Measurements from ENCODE around the gene ACOX1.

ACOX1 gene

GRCh38 chr17:76008630-76009425 lies 29.9 kb upstream of the ACOX1 start:
- TF ChIP-seq, protein P1, sequence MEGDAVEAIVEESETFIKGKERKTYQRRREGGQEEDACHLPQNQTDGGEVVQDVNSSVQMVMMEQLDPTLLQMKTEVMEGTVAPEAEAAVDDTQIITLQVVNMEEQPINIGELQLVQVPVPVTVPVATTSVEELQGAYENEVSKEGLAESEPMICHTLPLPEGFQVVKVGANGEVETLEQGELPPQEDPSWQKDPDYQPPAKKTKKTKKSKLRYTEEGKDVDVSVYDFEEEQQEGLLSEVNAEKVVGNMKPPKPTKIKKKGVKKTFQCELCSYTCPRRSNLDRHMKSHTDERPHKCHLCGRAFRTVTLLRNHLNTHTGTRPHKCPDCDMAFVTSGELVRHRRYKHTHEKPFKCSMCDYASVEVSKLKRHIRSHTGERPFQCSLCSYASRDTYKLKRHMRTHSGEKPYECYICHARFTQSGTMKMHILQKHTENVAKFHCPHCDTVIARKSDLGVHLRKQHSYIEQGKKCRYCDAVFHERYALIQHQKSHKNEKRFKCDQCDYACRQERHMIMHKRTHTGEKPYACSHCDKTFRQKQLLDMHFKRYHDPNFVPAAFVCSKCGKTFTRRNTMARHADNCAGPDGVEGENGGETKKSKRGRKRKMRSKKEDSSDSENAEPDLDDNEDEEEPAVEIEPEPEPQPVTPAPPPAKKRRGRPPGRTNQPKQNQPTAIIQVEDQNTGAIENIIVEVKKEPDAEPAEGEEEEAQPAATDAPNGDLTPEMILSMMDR (conservative IDR thresholded peaks at IDR 0.05; ENCODE audit: control insufficient read depth, insufficient read depth, low read depth, low read length) = no peak
- no peak overlapping the region for H3K4me3 ChIP-seq (ENCODE audit: control insufficient read depth, low read depth, low read length)

DNA sequence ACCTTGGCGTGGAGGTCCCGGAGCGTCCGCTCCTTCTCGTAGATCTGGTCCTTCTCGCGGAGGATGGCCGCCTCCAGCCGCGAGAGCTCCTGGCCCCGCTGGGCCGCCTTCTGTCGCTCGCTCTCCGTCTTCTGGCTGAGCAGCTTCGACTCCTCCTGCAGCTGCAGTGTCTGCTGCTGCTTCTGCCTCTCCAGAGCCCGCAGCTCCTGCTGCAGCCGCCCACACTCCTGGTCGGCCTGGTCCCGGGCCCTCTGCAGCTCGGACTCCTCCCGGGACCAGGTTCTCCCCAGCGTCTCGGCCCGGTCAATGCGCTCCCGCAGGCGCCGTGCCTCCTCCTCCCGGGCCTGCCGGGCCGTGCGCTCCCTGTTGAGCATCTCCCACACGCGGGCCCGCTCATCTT lies 29.2 kb upstream of the ACOX1 start:
- TF ChIP-seq, protein P1 (conservative IDR thresholded peaks at IDR 0.05; ENCODE audit: control insufficient read depth, insufficient read depth, low read depth, low read length) = no peak
- DNase-seq (ENCODE audit: low read depth) = no peak
- H3K4me3 ChIP-seq (ENCODE audit: control insufficient read depth, low read depth, low read length) = no peak overlapping the region

More at GRCh38 chr17:76008630-76009425, 29.9 kb upstream of the ACOX1 start:
- DNase-seq (ENCODE audit: low read depth) = no peak

DNA sequence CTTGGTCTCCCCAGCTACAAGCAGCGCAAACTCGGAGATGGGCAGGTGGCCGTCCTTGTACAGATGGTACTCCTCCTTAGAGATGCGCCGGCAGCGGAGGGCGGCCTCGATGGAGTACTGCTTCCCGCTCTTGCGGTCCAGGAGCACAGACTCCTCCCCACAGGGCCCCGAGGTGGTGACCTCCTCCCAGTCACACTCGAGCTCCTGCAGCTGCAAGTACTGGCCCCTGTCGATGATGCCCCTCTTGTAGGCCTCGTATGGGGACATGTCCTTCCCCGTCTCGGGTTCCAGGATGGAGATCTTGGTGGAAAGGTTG lies 28.8 kb upstream of the ACOX1 start:
- no peak for DNase-seq (ENCODE audit: low read depth)
- TF ChIP-seq, protein P1 (conservative IDR thresholded peaks at IDR 0.05; ENCODE audit: control insufficient read depth, insufficient read depth, low read depth, low read length) = no peak
- no peak overlapping the region for H3K4me3 ChIP-seq (ENCODE audit: control insufficient read depth, low read depth, low read length)

- no peak for DNase-seq (ENCODE audit: low read depth)
- TF ChIP-seq, protein P1 (conservative IDR thresholded peaks at IDR 0.05; ENCODE audit: control insufficient read depth, insufficient read depth, low read depth, low read length) = no peak
- H3K4me3 ChIP-seq (ENCODE audit: control insufficient read depth, low read depth, low read length) = no peak overlapping the region
Observed at GRCh38 chr17:76007131-76007849, 28.3 kb upstream of the ACOX1 start.

DNA sequence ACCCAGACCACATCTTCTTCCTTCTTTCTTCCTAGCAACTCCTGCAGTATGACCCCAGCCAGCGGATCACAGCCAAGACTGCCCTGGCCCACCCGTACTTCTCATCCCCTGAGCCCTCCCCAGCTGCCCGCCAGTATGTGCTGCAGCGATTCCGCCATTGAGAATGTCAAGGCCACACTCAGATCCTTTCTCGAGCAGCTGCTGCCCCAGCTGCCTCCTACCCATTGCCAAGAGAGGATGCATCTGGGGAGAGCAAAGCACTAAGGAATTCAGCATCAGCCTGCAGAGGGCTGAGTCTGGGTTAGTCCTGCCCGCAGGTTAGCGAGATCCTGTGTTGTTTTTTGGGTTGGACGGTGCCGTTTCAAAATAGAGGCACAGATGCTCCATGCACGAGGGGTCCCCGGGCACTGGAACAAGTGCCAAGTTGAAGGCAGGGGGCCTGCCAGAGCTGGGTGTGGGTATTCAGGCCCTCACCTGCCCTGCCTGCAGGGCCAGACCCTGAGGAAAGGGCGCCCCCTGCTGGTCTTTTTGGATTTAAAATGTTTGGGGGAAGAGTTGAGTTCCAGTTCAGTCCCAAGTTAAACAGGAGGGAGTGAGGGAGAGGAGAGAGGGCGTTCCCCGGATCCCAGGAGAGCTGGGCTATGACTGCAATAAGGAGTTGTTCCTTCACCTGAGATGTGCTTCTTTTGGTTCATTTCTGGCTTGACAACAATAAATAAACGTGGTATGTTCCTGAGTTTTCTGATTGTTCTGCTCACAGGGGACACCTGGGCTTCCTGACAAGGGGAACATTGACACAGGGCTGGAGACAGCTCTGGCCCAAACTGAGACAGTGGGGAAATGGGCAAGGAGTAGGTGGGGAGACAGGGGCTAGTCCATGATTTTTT lies 26.5 kb upstream of the ACOX1 start:
- no peak overlapping the region for H3K4me3 ChIP-seq (ENCODE audit: control insufficient read depth, low read depth, low read length)
- TF ChIP-seq, protein P1 (conservative IDR thresholded peaks at IDR 0.05; ENCODE audit: control insufficient read depth, insufficient read depth, low read depth, low read length) = peak; percentile 64
- peak; percentile 82 for DNase-seq (ENCODE audit: low read depth)

GRCh38 chr17:76004750-76005262 lies 25.8 kb upstream of the ACOX1 start:
- TF ChIP-seq, protein P1 (conservative IDR thresholded peaks at IDR 0.05; ENCODE audit: control insufficient read depth, insufficient read depth, low read depth, low read length) = no peak
- H3K4me3 ChIP-seq (ENCODE audit: control insufficient read depth, low read depth, low read length) = no peak overlapping the region

More at GRCh38 chr17:76004750-76005262, 25.8 kb upstream of the ACOX1 start:
- DNase-seq (ENCODE audit: low read depth) = peak; percentile 89

Data from fibroblast of mammary gland (primary cell).